K562 (cell line): ENCODE results near the gene EIF2AK3. TPM values are rescaled to one million over a fixed set of nuclear protein-coding genes. Genes with fewer than 3 reads are reported as not detected.
A peak's percentile ranks its signal among the peaks of the same experiment; 100 is the strongest.

Experiments
- POLR3G ChIP-seq: IDR thresholded peaks from 2 replicates; pipeline ENCODE4 v1.6.1; 2011; ENCODE audit not compliant: insufficient read length, insufficient replicate concordance; ENCODE audit errors: extremely low read depth
- SIRT6 ChIP-seq: IDR thresholded peaks from one replicate; pipeline ENCODE4 v1.6.1; 2012; ENCODE audit warnings: low read depth, mild to moderate bottlenecking, control low read depth, inconsistent platforms, low read length, moderate library complexity
- ZBTB40 ChIP-seq, 2 experiments: fragments of 450-650 bp in 1 of 2; sonication (generic) in 1 of 2; formaldehyde crosslinking in 1 of 2; IDR thresholded peaks; 2 replicates each; pipeline versions ENCODE4 v1.7.1 to v1.9.0; 2016 to 2022; ENCODE audit warnings: inconsistent platforms in 1 of 2, mild to moderate bottlenecking in 1 of 2, missing genetic modification reagents in 1 of 2
- ZBTB8A ChIP-seq: fragments of 450-650 bp; IDR thresholded peaks from 2 replicates; pipeline ENCODE4 v1.6.1; 2018; ENCODE audit warnings: mild to moderate bottlenecking, moderate library complexity; ENCODE audit not compliant: partially characterized antibody
- ZKSCAN3 ChIP-seq: fragments of 250-450 bp; sonication (Bioruptor Pico); IDR thresholded peaks from 2 replicates; pipeline ENCODE4 v1.4.0; 2020
- ZNF134 ChIP-seq: fragments of 250-450 bp; sonication (Bioruptor Pico); conservative IDR thresholded peaks from 2 replicates; pipeline ENCODE4 v1.4.0; 2020
- ZNF224 ChIP-seq: sonication (generic); formaldehyde crosslinking; IDR thresholded peaks from 2 replicates; pipeline ENCODE4 v1.8.0; 2022; ENCODE audit warnings: mild to moderate bottlenecking, missing genetic modification reagents
- ZNF398 ChIP-seq: fragments of 250-450 bp; sonication (Bioruptor Pico); IDR thresholded peaks from 2 replicates; pipeline ENCODE4 v1.8.0; 2021; ENCODE audit warnings: moderate library complexity, mild to moderate bottlenecking, inconsistent platforms
- ZNF592 ChIP-seq: fragments of 450-650 bp; IDR thresholded peaks from 2 replicates; pipeline ENCODE4 v1.6.1; 2017; ENCODE audit warnings: antibody characterized with exemption, mild to moderate bottlenecking
- polyA plus RNA-seq, 8 experiments: library from polyadenylated mRNA; depleted of rRNA in 4 of 8; stranded (reverse) in 5 of 8; unstranded in 3 of 8; fragments of >200 nt; fragmentation: Nextera tagmentation in 2 of 8; fragmentation: Illumina TruSeq in 1 of 8; extraction: Ambion mirVana in 2 of 8; extraction: Trizol in 1 of 8; gene quantifications; 2 replicates each; pipeline versions ENCODE4 v1.2.1 to v1.2.3, GENCODE V29; 2011 to 2014; ENCODE audit warnings: inconsistent platforms in 1 of 8, missing spikeins in 1 of 8
- total RNA-seq, 7 experiments: library from RNA; depleted of rRNA in 6 of 7; stranded (reverse); fragments of >200 nt in 6 of 7; fragmentation: Illumina TruSeq in 2 of 7; extraction: Trizol in 2 of 7; gene quantifications; 2 replicates each; pipeline versions ENCODE4 v1.2.1 to v1.2.3, GENCODE V29; 2011 to 2021; ENCODE audit warnings: low replicate concordance in 1 of 7

EIF2AK3 gene
- total and polyA plus RNA-seq, 9 of the 15 experiments (the other 6 are each of a cell fraction or from before 2014, with no cell fraction given), result 1.7 to 11.6 (median 7.4) TPM

- TF ChIP-seq ZNF592 (peak; percentile 19; the same call in 1 of the 2 replicates), ZNF224 (CRISPR knock-in tag) (no peak), POLR3G (no peak), SIRT6 (no peak), ZBTB40 (IDR thresholded peaks at IDR 0.05) (peak; percentile 89), ZBTB40 (CRISPR knock-in tag; IDR thresholded peaks at IDR 0.05) (no peak), ZNF134 (CRISPR knock-in tag) (no peak), ZKSCAN3 (no peak), ZNF398 (CRISPR knock-in tag) (no peak), ZBTB8A (no peak)
These were observed at the start of gene EIF2AK3 (continued) for GRCh38 chr2:88627055-88627855.
